Measurements from ENCODE around the gene INTS1.
A peak's percentile ranks its signal among the peaks of the same experiment; 100 is the strongest.

INTS1 gene

DNA sequence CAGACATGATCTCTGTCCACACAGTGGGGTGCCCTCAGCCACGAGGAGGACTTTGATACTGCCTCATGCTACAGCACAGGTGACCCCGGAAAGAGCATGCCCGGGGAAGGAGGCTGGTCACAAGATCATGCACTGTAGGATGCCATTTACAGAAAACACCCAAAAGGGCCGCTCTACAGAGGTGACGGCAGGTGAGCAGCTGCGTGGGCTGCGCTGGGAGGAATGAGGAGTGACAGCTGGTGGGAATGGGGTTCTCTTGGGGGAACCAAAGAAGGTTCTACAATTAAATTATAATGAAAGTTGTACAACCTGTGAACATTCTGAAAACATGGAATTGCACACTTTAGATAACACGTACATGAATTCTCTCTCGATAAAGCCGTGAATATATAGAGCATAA is 12.0 kb downstream of the INTS1 start:
- no peaks in the 10 kb centered on the region for H3K4me1 ChIP-seq (ENCODE audit: control insufficient read depth, insufficient read depth, low read depth, low read length)
- no peak overlapping the region for H3K4me3 ChIP-seq (ENCODE audit: insufficient read depth in 1 of 2, low read depth in 1 of 2, low read length in 2 of 2)
- no peak overlapping the region for H3K4ac ChIP-seq (ENCODE audit: low read depth in 1 of 2, low read length in 2 of 2)
- no peak overlapping the region for H2BK15ac ChIP-seq (ENCODE audit: low read depth, poor library complexity, severe bottlenecking)
- H3K79me1 ChIP-seq (replicated peaks; ENCODE audit: low read length, poor library complexity, severe bottlenecking), result peaks cover 36% of the 10 kb centered on the region
- no peak overlapping the region for H2BK12ac ChIP-seq (ENCODE audit: low read length in 2 of 2)
- peaks cover 68 to 98% of the 10 kb centered on the region in 2 experiments for H3K36me3 ChIP-seq (ENCODE audit: control insufficient read depth in 1 of 2, insufficient read depth in 2 of 2, low read depth in 1 of 2, low read length in 2 of 2)
- no peak overlapping the region for H3K4me2 ChIP-seq (ENCODE audit: low read length, poor library complexity, severe bottlenecking)
- no peak overlapping the region for H4K8ac ChIP-seq (ENCODE audit: low read length)
- no peak overlapping the region for H3K14ac ChIP-seq (ENCODE audit: low read length in 2 of 2)
- no peak for DNase-seq
- H3K18ac ChIP-seq (ENCODE audit: low read depth in 1 of 2, low read length in 2 of 2), result no peak overlapping the region
- no peak overlapping the region for H3K9ac ChIP-seq (ENCODE audit: low read length)
- H2BK120ac ChIP-seq (ENCODE audit: low read depth, low read length), result no peak overlapping the region
- WGBS, result 95% methylated on average over 10 of the region's 10 CpGs
- no peak overlapping the region for H2AFZ ChIP-seq (ENCODE audit: low read depth, low read length)
- H4K91ac ChIP-seq (ENCODE audit: low read length), result peak overlapping the region; percentile 15
- no peak overlapping the region for H3K27ac ChIP-seq (ENCODE audit: low read length, poor library complexity, severe bottlenecking)
- no peaks in the 10 kb centered on the region for H3K9me3 ChIP-seq (ENCODE audit: control insufficient read depth, low read length)
- no peaks in the 10 kb centered on the region for H3K27me3 ChIP-seq (ENCODE audit: control insufficient read depth in 1 of 2, insufficient read depth in 1 of 2, low read length in 2 of 2)
- H2AK5ac ChIP-seq (ENCODE audit: low read length, severe bottlenecking), result no peak overlapping the region
- no peak overlapping the region for H2BK5ac ChIP-seq (ENCODE audit: low read depth, low read length, poor library complexity, severe bottlenecking)
- H3K23ac ChIP-seq (ENCODE audit: low read length in 2 of 2), result no peak overlapping the region

DNA sequence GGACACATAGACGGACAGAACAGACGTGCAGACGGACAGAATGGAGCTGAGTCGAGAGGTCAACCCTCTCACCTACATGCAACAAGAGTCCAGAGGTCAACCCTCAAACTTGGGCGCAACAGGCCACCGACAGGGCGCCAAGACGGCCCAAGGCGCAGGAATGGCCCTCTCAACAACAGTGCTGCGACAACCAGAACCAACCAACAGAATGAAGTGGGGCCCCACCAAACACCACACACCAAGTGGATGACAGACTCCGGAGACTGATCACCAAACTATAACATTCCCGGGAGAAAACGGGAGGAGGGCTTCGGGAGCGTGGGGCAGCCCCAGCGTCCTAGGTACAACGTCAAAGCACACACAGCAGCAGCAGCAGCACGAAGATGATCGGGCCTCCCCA is 13.4 kb downstream of the INTS1 start:
- Histone ChIP-seq H4K8ac (ENCODE audit: low read length) (no peak overlapping the region), H3K9me3 (ENCODE audit: control insufficient read depth, low read length) (no peaks in the 10 kb centered on the region), H2BK12ac (ENCODE audit: low read length in 2 of 2) (no peak overlapping the region), H3K27me3 (ENCODE audit: control insufficient read depth in 1 of 2, insufficient read depth in 1 of 2, low read length in 2 of 2) (no peaks in the 10 kb centered on the region), H2AK5ac (ENCODE audit: low read length, severe bottlenecking) (no peak overlapping the region), H3K9ac (ENCODE audit: low read length) (no peak overlapping the region), H3K4ac (ENCODE audit: low read depth in 1 of 2, low read length in 2 of 2) (no peak overlapping the region), H3K4me2 (ENCODE audit: low read length, poor library complexity, severe bottlenecking) (no peak overlapping the region), H3K23ac (ENCODE audit: low read length in 2 of 2) (no peak overlapping the region), H2BK15ac (ENCODE audit: low read depth, poor library complexity, severe bottlenecking) (no peak overlapping the region), H2BK5ac (ENCODE audit: low read depth, low read length, poor library complexity, severe bottlenecking) (no peak overlapping the region), H3K27ac (ENCODE audit: low read length, poor library complexity, severe bottlenecking) (no peak overlapping the region), H4K91ac (ENCODE audit: low read length) (no peak overlapping the region), H3K14ac (ENCODE audit: low read length in 2 of 2) (no peak overlapping the region), H2BK120ac (ENCODE audit: low read depth, low read length) (no peak overlapping the region), H3K18ac (ENCODE audit: low read depth in 1 of 2, low read length in 2 of 2) (no peak overlapping the region), H3K79me1 (replicated peaks; ENCODE audit: low read length, poor library complexity, severe bottlenecking) (peaks cover 37% of the 10 kb centered on the region), H3K4me3 (ENCODE audit: insufficient read depth in 1 of 2, low read depth in 1 of 2, low read length in 2 of 2) (no peak overlapping the region), H3K36me3 (ENCODE audit: control insufficient read depth in 1 of 2, insufficient read depth in 2 of 2, low read depth in 1 of 2, low read length in 2 of 2) (peaks cover 72 to 98% of the 10 kb centered on the region in 2 experiments), H3K4me1 (ENCODE audit: control insufficient read depth, insufficient read depth, low read depth, low read length) (no peaks in the 10 kb centered on the region), H2AFZ (ENCODE audit: low read depth, low read length) (no peak overlapping the region)
- no peak for DNase-seq
- 95% methylated on average over 19 of the region's 19 CpGs for WGBS

DNA sequence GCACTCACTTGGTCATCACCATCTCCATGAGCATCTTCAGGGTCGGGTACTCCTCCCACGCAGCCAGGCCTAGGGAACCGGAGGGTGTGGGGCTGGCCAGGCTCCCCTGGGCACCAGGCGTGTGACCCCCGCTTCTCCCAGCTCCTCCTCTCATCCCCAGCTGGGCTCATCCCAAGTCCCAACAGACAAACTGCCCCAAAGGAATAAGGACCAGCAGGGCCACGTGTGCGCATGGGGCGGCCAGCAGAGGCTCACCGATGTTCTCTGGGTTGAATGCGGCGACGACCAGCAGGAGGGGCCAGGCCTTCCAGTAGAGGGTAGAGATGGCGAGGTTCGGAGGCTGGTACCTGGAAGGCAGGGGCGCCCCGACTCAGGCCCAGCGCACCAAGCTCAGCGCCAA is 14.9 kb downstream of the INTS1 start:
- Histone ChIP-seq H3K9me3 (ENCODE audit: control insufficient read depth, low read length) (no peaks in the 10 kb centered on the region), H2BK12ac (ENCODE audit: low read length in 2 of 2) (no peak overlapping the region)
- 94% methylated on average over 18 of the region's 18 CpGs for WGBS

DNA sequence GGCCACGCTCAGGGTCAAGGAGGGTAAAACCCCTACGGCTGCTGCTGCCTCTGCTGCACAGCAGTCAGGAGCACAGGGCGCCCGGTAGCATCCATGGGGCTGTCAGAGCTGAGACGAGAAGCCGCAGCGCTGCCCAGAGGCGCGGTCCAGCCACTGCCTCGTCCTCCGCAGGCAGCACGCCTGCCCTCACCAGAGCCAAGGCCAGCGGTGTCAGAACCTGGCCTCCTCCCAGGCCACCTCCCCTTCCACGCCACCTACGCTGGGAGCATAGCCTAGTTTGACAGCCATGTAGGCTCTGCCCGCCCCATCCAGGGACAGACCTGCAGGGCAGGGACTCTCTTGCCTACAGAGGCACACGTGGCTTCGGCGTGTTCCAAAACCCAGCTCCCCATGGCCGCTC is 16.2 kb downstream of the INTS1 start:
- peaks cover 85 to 98% of the 10 kb centered on the region in 2 experiments for H3K36me3 ChIP-seq (ENCODE audit: control insufficient read depth in 1 of 2, insufficient read depth in 2 of 2, low read depth in 1 of 2, low read length in 2 of 2)
- no peak overlapping the region for H2BK120ac ChIP-seq (ENCODE audit: low read depth, low read length)
- H3K79me1 ChIP-seq (replicated peaks; ENCODE audit: low read length, poor library complexity, severe bottlenecking), result peaks cover 30% of the 10 kb centered on the region
- H4K91ac ChIP-seq (ENCODE audit: low read length), result no peak overlapping the region
- no peaks in the 10 kb centered on the region for H3K4me1 ChIP-seq (ENCODE audit: control insufficient read depth, insufficient read depth, low read depth, low read length)
- no peak overlapping the region for H2BK5ac ChIP-seq (ENCODE audit: low read depth, low read length, poor library complexity, severe bottlenecking)
- no peak overlapping the region for H3K4me3 ChIP-seq (ENCODE audit: insufficient read depth in 1 of 2, low read depth in 1 of 2, low read length in 2 of 2)
- H3K9ac ChIP-seq (ENCODE audit: low read length), result no peak overlapping the region
- no peak overlapping the region for H2AK5ac ChIP-seq (ENCODE audit: low read length, severe bottlenecking)
- DNase-seq, result no peak
- 87% methylated on average over 20 of the region's 20 CpGs for WGBS
- no peak overlapping the region for H4K8ac ChIP-seq (ENCODE audit: low read length)
- H3K14ac ChIP-seq (ENCODE audit: low read length in 2 of 2), result no peak overlapping the region
- no peak overlapping the region for H3K4me2 ChIP-seq (ENCODE audit: low read length, poor library complexity, severe bottlenecking)
- H2AFZ ChIP-seq (ENCODE audit: low read depth, low read length), result no peak overlapping the region
- no peaks in the 10 kb centered on the region for H3K27me3 ChIP-seq (ENCODE audit: control insufficient read depth in 1 of 2, insufficient read depth in 1 of 2, low read length in 2 of 2)
- H3K27ac ChIP-seq (ENCODE audit: low read length, poor library complexity, severe bottlenecking), result no peak overlapping the region
- H2BK12ac ChIP-seq (ENCODE audit: low read length in 2 of 2), result no peak overlapping the region
- H3K18ac ChIP-seq (ENCODE audit: low read depth in 1 of 2, low read length in 2 of 2), result no peak overlapping the region
- no peak overlapping the region for H2BK15ac ChIP-seq (ENCODE audit: low read depth, poor library complexity, severe bottlenecking)
- no peak overlapping the region for H3K4ac ChIP-seq (ENCODE audit: low read depth in 1 of 2, low read length in 2 of 2)
- H3K9me3 ChIP-seq (ENCODE audit: control insufficient read depth, low read length), result no peaks in the 10 kb centered on the region
- no peak overlapping the region for H3K23ac ChIP-seq (ENCODE audit: low read length in 2 of 2)

More for the DNA sequence above, 14.9 kb downstream of the INTS1 start:
- Histone ChIP-seq H3K9ac (ENCODE audit: low read length) (no peak overlapping the region), H4K91ac (ENCODE audit: low read length) (peak overlapping the region; percentile 18), H3K27me3 (ENCODE audit: control insufficient read depth in 1 of 2, insufficient read depth in 1 of 2, low read length in 2 of 2) (no peaks in the 10 kb centered on the region), H3K27ac (ENCODE audit: low read length, poor library complexity, severe bottlenecking) (no peak overlapping the region), H2BK120ac (ENCODE audit: low read depth, low read length) (no peak overlapping the region), H2BK5ac (ENCODE audit: low read depth, low read length, poor library complexity, severe bottlenecking) (no peak overlapping the region), H3K36me3 (ENCODE audit: control insufficient read depth in 1 of 2, insufficient read depth in 2 of 2, low read depth in 1 of 2, low read length in 2 of 2) (peaks cover 76 to 98% of the 10 kb centered on the region in 2 experiments), H3K4me1 (ENCODE audit: control insufficient read depth, insufficient read depth, low read depth, low read length) (no peaks in the 10 kb centered on the region), H4K8ac (ENCODE audit: low read length) (no peak overlapping the region), H2BK15ac (ENCODE audit: low read depth, poor library complexity, severe bottlenecking) (no peak overlapping the region), H3K14ac (ENCODE audit: low read length in 2 of 2) (no peak overlapping the region), H3K18ac (ENCODE audit: low read depth in 1 of 2, low read length in 2 of 2) (no peak overlapping the region), H3K79me1 (replicated peaks; ENCODE audit: low read length, poor library complexity, severe bottlenecking) (peaks cover 37% of the 10 kb centered on the region), H3K4ac (ENCODE audit: low read depth in 1 of 2, low read length in 2 of 2) (no peak overlapping the region), H3K4me3 (ENCODE audit: insufficient read depth in 1 of 2, low read depth in 1 of 2, low read length in 2 of 2) (no peak overlapping the region), H3K4me2 (ENCODE audit: low read length, poor library complexity, severe bottlenecking) (no peak overlapping the region), H2AFZ (ENCODE audit: low read depth, low read length) (no peak overlapping the region), H2AK5ac (ENCODE audit: low read length, severe bottlenecking) (no peak overlapping the region), H3K23ac (ENCODE audit: low read length in 2 of 2) (no peak overlapping the region)
- DNase-seq, result no peak

Measured in mesenchymal stem cell (in vitro differentiated cells and primary cell).